Adrenal gland (tissue), 5 donors: ENCODE data around the gene MAP4K1.

Source experiments
- CTCF ChIP-seq, 6 experiments: fragments of 450-650 bp in 4 of 6; fragments of 200-600 bp in 2 of 6; sonication (generic) in 1 of 6; IDR thresholded peaks; 1 replicate in 5 of 6; 2 replicates in 1 of 6; pipeline versions ENCODE4 v1.5.1 to v1.8.0; 2016 to 2021; ENCODE audit warnings: antibody characterized with exemption in 6 of 6, mild to moderate bottlenecking in 2 of 6, moderate library complexity in 1 of 6
- POLR2A ChIP-seq, 2 donors: fragments of 450-650 bp; IDR thresholded peaks; one replicate each; pipeline ENCODE4 v1.6.1; 2017; ENCODE audit warnings: antibody characterized with exemption in 2 of 2, mild to moderate bottlenecking in 2 of 2, moderate library complexity in 1 of 2
- donor health status: DM: no; HTN: no; CAD: no.

GRCh38 chr19:38661996-38662395 is 44.2 kb upstream of the MAP4K1 start:
- TF ChIP-seq CTCF (IDR thresholded peaks at IDR 0.05): no peak
- TF ChIP-seq POLR2A (IDR thresholded peaks at IDR 0.05): no peak
